ENCODE measurements around the gene TRIM43B.
"Not testable (repeated sequence)": the region's sequence is repeated elsewhere in the genome, so short reads cannot be mapped to it uniquely, and the experiment has no call there.

DNA sequence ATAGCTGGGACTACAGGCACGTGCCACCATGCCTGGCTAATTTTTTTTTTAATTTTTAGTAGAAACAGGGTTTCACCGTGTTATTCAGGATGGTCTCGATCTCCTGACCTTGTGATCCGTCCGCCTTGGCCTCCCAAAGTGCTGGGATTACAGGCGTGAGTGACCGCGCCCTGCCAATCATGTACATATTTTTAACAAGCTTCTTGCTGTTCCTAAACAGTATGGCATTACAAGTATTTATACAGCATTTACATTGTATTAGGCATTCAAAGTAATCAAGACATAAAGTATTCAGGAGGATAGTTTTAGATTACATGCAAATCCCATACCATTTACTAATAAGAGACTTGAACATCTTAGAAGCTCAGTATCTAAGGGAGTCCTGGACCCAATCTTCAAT lies 29.7 kb upstream of the TRIM43B start:
- TF ChIP-seq, protein P1, sequence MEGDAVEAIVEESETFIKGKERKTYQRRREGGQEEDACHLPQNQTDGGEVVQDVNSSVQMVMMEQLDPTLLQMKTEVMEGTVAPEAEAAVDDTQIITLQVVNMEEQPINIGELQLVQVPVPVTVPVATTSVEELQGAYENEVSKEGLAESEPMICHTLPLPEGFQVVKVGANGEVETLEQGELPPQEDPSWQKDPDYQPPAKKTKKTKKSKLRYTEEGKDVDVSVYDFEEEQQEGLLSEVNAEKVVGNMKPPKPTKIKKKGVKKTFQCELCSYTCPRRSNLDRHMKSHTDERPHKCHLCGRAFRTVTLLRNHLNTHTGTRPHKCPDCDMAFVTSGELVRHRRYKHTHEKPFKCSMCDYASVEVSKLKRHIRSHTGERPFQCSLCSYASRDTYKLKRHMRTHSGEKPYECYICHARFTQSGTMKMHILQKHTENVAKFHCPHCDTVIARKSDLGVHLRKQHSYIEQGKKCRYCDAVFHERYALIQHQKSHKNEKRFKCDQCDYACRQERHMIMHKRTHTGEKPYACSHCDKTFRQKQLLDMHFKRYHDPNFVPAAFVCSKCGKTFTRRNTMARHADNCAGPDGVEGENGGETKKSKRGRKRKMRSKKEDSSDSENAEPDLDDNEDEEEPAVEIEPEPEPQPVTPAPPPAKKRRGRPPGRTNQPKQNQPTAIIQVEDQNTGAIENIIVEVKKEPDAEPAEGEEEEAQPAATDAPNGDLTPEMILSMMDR (optimal IDR thresholded peaks at IDR 0.05 in 1 of 3, IDR thresholded peaks at IDR 0.05 in 1 of 3, conservative IDR thresholded peaks at IDR 0.05 in 1 of 3; ENCODE audit: extremely low read depth in 1 of 3, insufficient read depth in 2 of 3, low read length in 3 of 3) = not testable (repeated sequence)
- TF ChIP-seq EZH2 (IDR thresholded peaks at IDR 0.05; ENCODE audit: low read length) = not testable (repeated sequence)

Data from keratinocyte (primary cell).